B cell (primary cell): ENCODE measurements around the gene TMEM108. TPM values are rescaled to one million over a fixed set of nuclear protein-coding genes. Genes with fewer than 3 reads are reported as not detected.

Source experiments
- ATAC-seq: fragments of 200-7000 bp; cut with Tn5 transposase; one replicate; pipeline ENCODE4 v1.10.0; 2021; ENCODE audit warnings: low read depth, mild to moderate bottlenecking, moderate number of reproducible peaks, moderate library complexity
- CTCF ChIA-PET: fragments of 350-600 bp; sonication (Branson Sonifier 250); formaldehyde crosslinking; loops from one replicate; lab custom pipeline; 2021; ENCODE audit warnings: antibody characterized with exemption, inconsistent platforms; lab: Charles Lee
- POLR2A ChIA-PET: fragments of 350-600 bp; sonication (Branson Sonifier 250); formaldehyde crosslinking; loops from one replicate; lab custom pipeline; 2021; ENCODE audit warnings: antibody characterized with exemption; lab: Charles Lee
- DNase-seq: peaks from one replicate; pipeline ENCODE4 v3.0.0; 2013
- H2AFZ ChIP-seq: 2 replicates; pipeline ENCODE4 v1.6.1; 2012; ENCODE audit warnings: mild to moderate bottlenecking, low read depth, low read length; ENCODE audit not compliant: insufficient read depth, poor library complexity, severe bottlenecking
- H3K27ac ChIP-seq, 2 donors: 1 replicate in 1 of 2; 2 replicates in 1 of 2; pipeline ENCODE4 v1.5.1; 2012 to 2013; ENCODE audit warnings: low read length in 2 of 2, mild to moderate bottlenecking in 2 of 2, moderate library complexity in 1 of 2
- H3K27me3 ChIP-seq, 4 experiments: fragments of 200-600 bp in 1 of 4; sonication (generic) in 1 of 4; replicated peaks in 1 of 4; 1 replicate in 2 of 4; 2 replicates in 2 of 4; pipeline versions ENCODE4 v1.6.1 to v1.7.0; 2013 to 2016; ENCODE audit warnings: low read length in 3 of 4, mild to moderate bottlenecking in 2 of 4, mixed read lengths in 1 of 4, moderate library complexity in 1 of 4; ENCODE audit not compliant: insufficient read depth in 4 of 4, control insufficient read depth in 3 of 4; ENCODE audit errors: control extremely low read depth in 1 of 4
- H3K36me3 ChIP-seq, 2 experiments: replicated peaks in 1 of 2; 1 replicate in 1 of 2; 2 replicates in 1 of 2; pipeline versions ENCODE4 v1.6.1 to v1.7.1; 2013; ENCODE audit warnings: low read length in 1 of 2; ENCODE audit not compliant: insufficient read depth in 2 of 2, control insufficient read depth in 1 of 2; ENCODE audit errors: control extremely low read depth in 1 of 2, extremely low read depth in 1 of 2
- H3K4me1 ChIP-seq, 2 donors: fragments of 200-600 bp in 1 of 2; sonication (generic) in 1 of 2; 1 replicate in 1 of 2; 2 replicates in 1 of 2; pipeline versions ENCODE4 v1.5.1 to v1.6.1; 2013 to 2017; ENCODE audit warnings: low read length in 2 of 2; ENCODE audit not compliant: control insufficient read depth in 2 of 2, insufficient read depth in 2 of 2
- H3K4me2 ChIP-seq: replicated peaks from 2 replicates; pipeline ENCODE3; 2012; ENCODE audit warnings: mild to moderate bottlenecking, low read depth, low read length; ENCODE audit not compliant: poor library complexity, severe bottlenecking
- H3K4me3 ChIP-seq, 5 experiments: fragments of 200-600 bp in 1 of 5; sonication (generic) in 1 of 5; 1 replicate in 3 of 5; 2 replicates in 2 of 5; pipeline versions ENCODE4 v1.5.1 to v1.7.0; 2011 to 2016; ENCODE audit warnings: low read length in 4 of 5, mild to moderate bottlenecking in 4 of 5, low read depth in 2 of 5, control low read depth in 1 of 5, moderate library complexity in 1 of 5; ENCODE audit not compliant: insufficient read depth in 1 of 5; ENCODE audit errors: control extremely low read depth in 1 of 5, extremely low read depth in 1 of 5
- H3K79me2 ChIP-seq: fragments of 200-600 bp; sonication (generic); one replicate; pipeline ENCODE4 v1.6.0; 2016; ENCODE audit warnings: low read length; ENCODE audit not compliant: control insufficient read depth, insufficient read depth
- H3K9ac ChIP-seq: fragments of 200-600 bp; sonication (generic); 2 replicates; pipeline ENCODE4 v1.6.1; 2017; ENCODE audit warnings: mild to moderate bottlenecking, low read length, moderate library complexity
- H3K9me3 ChIP-seq, 3 donors: one replicate each; pipeline versions ENCODE4 v1.6.1 to v1.7.1; 2013; ENCODE audit warnings: low read length in 2 of 3; ENCODE audit not compliant: control insufficient read depth in 2 of 3, insufficient read depth in 1 of 3; ENCODE audit errors: control extremely low read depth in 1 of 3
- H4K20me1 ChIP-seq: 2 replicates; pipeline ENCODE4 v1.6.0; 2012; ENCODE audit warnings: mild to moderate bottlenecking, low read length; ENCODE audit not compliant: insufficient read depth, control insufficient read depth, poor library complexity, severe bottlenecking
- H3K27ac Mint-ChIP-seq: one replicate; pipeline ENCODE4 v1.8.0; 2021; ENCODE audit warnings: mixed read lengths
- H3K27me3 Mint-ChIP-seq: one replicate; pipeline ENCODE4 v1.8.0; 2021; ENCODE audit warnings: mixed read lengths
- H3K4me1 Mint-ChIP-seq: one replicate; pipeline ENCODE4 v1.8.0; 2021; ENCODE audit warnings: mixed read lengths
- H3K4me3 Mint-ChIP-seq: one replicate; pipeline ENCODE4 v1.8.0; 2021; ENCODE audit warnings: mixed read lengths
- H3K9me3 Mint-ChIP-seq: one replicate; pipeline ENCODE4 v1.8.0; 2022; ENCODE audit warnings: mixed read lengths; ENCODE audit not compliant: insufficient read depth
- CTCF ChIP-seq: fragments of 200-600 bp; IDR thresholded peaks from one replicate; pipeline ENCODE4 v1.8.0; 2022; ENCODE audit warnings: antibody characterized with exemption, mild to moderate bottlenecking
- EZH2 ChIP-seq: IDR thresholded peaks from 2 replicates; pipeline ENCODE4 v1.6.1; 2012; ENCODE audit warnings: borderline replicate concordance, low read depth, mild to moderate bottlenecking, moderate library complexity, low read length; ENCODE audit not compliant: insufficient read depth, poor library complexity, severe bottlenecking
- WGBS: methylation state at CpG from one replicate; pipeline ENCODE4 v1.1.5; 2013; ENCODE audit warnings: missing lambda C conversion rate; ENCODE audit not compliant: insufficient coverage; 5-methylcytosine and 5-hydroxymethylcytosine counted together
- intact Hi-C: fragments of 100-400 bp; cut with micrococcal nuclease; formaldehyde crosslinking; loops from one replicate; pipeline ENCODE4 v1.10.0; 2022
- polyA plus RNA-seq: library from polyadenylated mRNA; depleted of rRNA; stranded (reverse); fragments of >200 nt; gene quantifications from 2 replicates; pipeline ENCODE4 v1.2.3, GENCODE V29; 2012
- total RNA-seq, 2 donors: library from RNA; stranded (reverse); fragments of 120-200 nt in 1 of 2; gene quantifications; 1 replicate in 1 of 2; 2 replicates in 1 of 2; pipeline versions ENCODE4 v1.2.3 to v1.2.4, GENCODE V29; 2013 to 2022

The TMEM108 gene
- total and polyA plus RNA-seq, 2 donors (not counting 1 experiment from before 2014, with no cell fraction given), result not detected

GRCh38 chr3:133125802-133126201 is 87.6 kb downstream of the TMEM108 start:
- no peaks in the 10 kb centered on the region for H3K4me1 Mint-ChIP-seq
- Histone ChIP-seq H3K4me1 (no peaks in the 10 kb centered on the region), H4K20me1 (no peaks in the 10 kb centered on the region), H3K27me3 (no peaks in the 10 kb centered on the region), H3K79me2 (no peaks in the 10 kb centered on the region), H3K9me3 (no peaks in the 10 kb centered on the region), H3K4me3 (no peak overlapping the region), H3K36me3 (no peaks in the 10 kb centered on the region), H3K4me2 (no peak overlapping the region), H2AFZ (no peak overlapping the region), H3K9ac (no peak overlapping the region), H3K27ac (no peak overlapping the region)
- ChIA-PET POLR2A (no interaction called here), CTCF (no interaction called here)
- peaks cover 4% of the 10 kb centered on the region for H3K27me3 Mint-ChIP-seq
- no peak overlapping the region for H3K4me3 Mint-ChIP-seq
- TF ChIP-seq CTCF (no peak), EZH2 (no peak)
- no peak overlapping the region for H3K27ac Mint-ChIP-seq
- DNase-seq, result no peak
- intact Hi-C loops, result no loop called here
- WGBS, result 100% methylated on average over 1 of the region's 2 CpGs
- H3K9me3 Mint-ChIP-seq, result no peaks in the 10 kb centered on the region
- ATAC-seq, result no peak

GRCh38 chr3:133127381-133127780 is 89.2 kb downstream of the TMEM108 start:
- CTCF ChIA-PET, result no interaction called here
- H3K27ac Mint-ChIP-seq, result no peak overlapping the region
- POLR2A ChIA-PET, result no interaction called here
- Histone ChIP-seq H3K4me2 (no peak overlapping the region), H4K20me1 (no peaks in the 10 kb centered on the region), H3K27me3 (no peaks in the 10 kb centered on the region), H3K4me3 (no peak overlapping the region), H3K9ac (no peak overlapping the region), H3K4me1 (no peaks in the 10 kb centered on the region), H3K36me3 (no peaks in the 10 kb centered on the region), H2AFZ (no peak overlapping the region), H3K9me3 (no peaks in the 10 kb centered on the region), H3K79me2 (no peaks in the 10 kb centered on the region), H3K27ac (no peak overlapping the region)
- H3K4me1 Mint-ChIP-seq, result no peaks in the 10 kb centered on the region
- no peak for DNase-seq
- no peaks in the 10 kb centered on the region for H3K9me3 Mint-ChIP-seq
- H3K4me3 Mint-ChIP-seq, result no peak overlapping the region
- intact Hi-C loops, result no loop called here
- no peak for ATAC-seq
- peaks cover 4% of the 10 kb centered on the region for H3K27me3 Mint-ChIP-seq
- WGBS, result no CpG with 5 or more reads among the region's 2 CpGs
- no peak for TF ChIP-seq CTCF
- no peak for TF ChIP-seq EZH2
